NCI-H1048 (cell line): ENCODE measurements around the gene TNFRSF13B.
"Not testable (repeated sequence)": the region's sequence is repeated elsewhere in the genome, so short reads cannot be mapped to it uniquely, and the experiment has no call there.

Source experiments
- DNase-seq: peaks from one replicate; lab custom pipeline; 2025; lab: John Stamatoyannopoulos, UW

Gene TNFRSF13B

DNA sequence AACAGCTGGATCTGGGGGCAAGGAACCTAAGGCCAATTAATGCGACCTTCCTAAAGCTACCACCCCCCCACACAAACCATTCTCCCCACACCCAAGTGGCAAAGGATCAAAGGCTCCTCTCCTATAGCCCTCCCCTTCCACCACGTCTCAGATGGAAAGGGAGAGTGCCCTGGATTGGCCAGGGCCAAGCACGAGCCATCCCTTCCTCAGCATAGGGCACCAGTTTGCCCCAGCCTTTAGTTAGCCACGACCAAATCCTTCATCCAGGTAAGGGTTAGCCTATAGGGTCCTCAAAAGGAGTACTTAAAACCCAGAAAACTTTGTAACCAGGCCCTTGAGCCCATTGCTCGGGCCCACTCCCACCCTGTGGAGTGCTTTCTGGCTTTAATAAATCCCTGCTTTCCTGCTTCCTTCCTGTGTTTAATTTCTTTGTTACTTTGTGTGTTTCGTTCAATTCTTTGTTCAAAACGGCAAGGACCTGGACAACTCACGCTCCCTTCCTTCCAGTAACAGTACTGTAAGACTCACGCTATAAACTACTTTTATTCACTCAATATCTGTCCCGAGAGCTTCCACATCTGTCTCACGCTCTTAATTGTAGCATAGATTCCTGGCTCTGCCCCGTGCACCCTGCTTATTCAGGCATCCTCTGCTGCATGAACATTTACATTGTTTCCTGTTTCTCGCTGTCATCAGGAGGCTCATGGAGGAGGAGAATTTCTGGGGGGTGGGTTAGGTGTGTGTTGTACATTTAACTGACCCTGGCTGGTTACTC is 62.3 kb downstream of the TNFRSF13B start:
- no peak for DNase-seq

- DNase-seq = no peak
Observed at GRCh38 chr17:16908273-16908672, 63.6 kb downstream of the TNFRSF13B start.

DNA sequence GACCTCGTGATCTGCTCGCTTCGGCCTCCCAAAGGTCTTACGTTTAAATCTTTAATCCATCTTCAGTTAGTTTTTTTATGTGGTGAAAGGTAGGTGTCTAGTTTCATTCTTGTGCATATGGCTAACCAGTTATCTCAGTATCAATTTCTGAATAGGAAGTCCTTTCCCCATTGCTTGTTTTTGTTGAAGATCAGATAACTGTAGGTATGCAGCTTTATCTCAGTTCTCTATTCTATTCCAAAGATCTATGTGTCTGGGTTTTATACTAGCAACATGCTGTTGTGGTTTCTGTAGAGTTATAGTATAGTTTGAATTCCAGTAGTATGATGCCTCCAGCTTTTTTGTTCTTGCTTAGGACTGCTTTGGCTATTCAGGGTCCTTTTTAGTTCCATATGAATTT is 65.2 kb downstream of the TNFRSF13B start:
- DNase-seq = no peak

GRCh38 chr17:16905593-16906191 is 66.2 kb downstream of the TNFRSF13B start:
- DNase-seq = no peak

- DNase-seq = not testable (repeated sequence)
Observed at GRCh38 chr17:16903070-16903469, 68.8 kb downstream of the TNFRSF13B start.

- no peak for DNase-seq
Observed at GRCh38 chr17:16900288-16900882, 71.5 kb downstream of the TNFRSF13B start.

DNA sequence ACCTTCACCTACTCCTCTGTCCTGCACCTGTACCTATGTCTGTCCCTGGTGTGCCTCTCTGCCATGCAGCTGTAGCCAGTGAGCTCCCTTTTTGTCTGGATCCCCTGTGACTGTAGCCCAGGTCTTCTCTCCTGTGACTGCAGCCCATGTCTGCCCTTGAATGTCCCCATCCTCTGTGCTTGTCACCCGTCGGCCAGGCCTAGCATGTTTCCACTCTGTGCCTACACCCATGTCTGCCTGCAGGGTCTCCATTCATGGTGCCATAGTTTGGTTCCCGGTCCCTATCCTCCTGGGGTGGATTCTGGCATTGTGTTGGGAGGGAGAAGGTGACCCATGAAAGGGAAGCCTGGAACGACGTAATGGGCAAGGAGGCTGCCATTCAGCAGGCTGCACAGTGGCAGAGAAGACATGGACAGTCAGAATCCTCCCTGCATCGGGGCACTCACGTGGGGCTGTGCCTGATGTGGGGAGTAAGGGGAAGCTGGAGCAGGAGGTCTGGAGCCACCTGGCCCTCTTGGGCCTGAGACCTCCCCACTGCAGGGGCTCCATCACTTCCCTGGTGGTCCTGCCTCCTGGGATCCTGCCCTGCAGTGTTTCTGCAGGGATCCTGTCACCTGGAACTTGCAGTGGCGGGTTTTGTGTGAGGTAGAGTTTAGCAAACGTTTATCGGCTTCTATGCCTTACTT is 74.6 kb downstream of the TNFRSF13B start:
- not testable (repeated sequence) for DNase-seq

DNA sequence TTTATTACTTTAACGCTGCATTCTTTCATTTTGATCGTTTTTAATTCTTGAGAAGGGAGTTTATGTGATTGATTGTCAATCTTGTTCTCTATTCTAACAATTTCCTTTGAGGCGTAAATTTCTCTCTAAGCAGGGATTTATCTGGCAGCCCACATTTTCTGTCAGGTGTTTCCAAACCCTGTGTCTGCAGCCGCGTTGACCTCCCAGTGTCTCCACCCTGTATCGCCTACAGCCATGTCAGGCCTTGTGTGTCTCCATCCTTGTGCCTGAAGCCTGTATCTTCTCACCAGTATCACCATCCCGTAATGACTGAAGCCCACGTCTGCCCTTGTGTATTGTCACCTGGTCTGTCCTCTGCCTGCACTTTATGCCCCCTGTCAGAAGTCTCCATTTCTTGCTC is 75.7 kb downstream of the TNFRSF13B start:
- not testable (repeated sequence) for DNase-seq

DNA sequence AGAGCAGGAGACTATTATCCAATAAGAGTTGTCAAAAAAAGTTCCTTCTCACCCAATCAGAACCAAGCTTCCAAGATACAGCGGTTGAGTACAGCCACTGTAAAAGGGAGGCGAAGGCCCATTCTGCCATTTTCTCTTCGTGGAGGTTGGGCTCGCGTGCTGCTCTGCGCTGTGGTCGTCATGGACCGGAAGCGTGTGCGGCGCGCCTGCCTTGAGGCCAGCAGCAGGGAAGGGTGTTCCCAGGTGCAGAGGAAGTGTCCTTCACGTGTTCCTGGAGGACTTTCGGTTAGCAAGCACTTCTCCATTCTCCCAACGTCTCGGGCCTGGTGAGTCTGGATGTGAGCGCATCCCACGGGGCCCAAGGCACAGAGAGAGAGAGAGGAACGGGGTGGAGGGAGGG is 78.4 kb downstream of the TNFRSF13B start:
- not testable (repeated sequence) for DNase-seq

- DNase-seq = not testable (repeated sequence)
Observed at GRCh38 chr17:16892876-16893454, 79.0 kb downstream of the TNFRSF13B start.

DNA sequence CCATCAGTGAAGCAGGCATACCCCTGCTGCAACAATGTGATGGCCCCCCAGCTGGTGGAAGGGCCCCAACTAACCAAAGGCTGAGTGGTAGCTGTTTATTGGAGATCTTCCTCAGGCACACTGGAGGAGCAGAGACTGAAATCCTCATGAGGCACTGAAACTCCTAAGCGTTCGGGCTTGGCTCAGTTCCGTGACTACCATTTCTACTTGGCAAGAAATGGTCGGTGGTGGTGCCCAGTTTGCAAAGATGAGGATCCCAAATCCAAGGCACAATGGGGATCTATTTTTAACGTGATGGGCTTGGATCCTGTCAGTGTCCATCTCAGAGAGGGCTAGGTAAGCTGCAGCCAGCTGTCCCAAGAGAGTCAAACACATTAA is 82.8 kb downstream of the TNFRSF13B start:
- DNase-seq = no peak
